Right lung (tissue), 5 donors: ENCODE results near the gene UCKL1. TPM values are rescaled to one million over a fixed set of nuclear protein-coding genes. Genes with fewer than 3 reads are reported as not detected.
"Not testable (repeated sequence)": the region's sequence is repeated elsewhere in the genome, so short reads cannot be mapped to it uniquely, and the experiment has no call there.

Source experiments
- DNase-seq, 2 donors: peaks; one replicate each; pipeline ENCODE4 v3.0.0-alpha.2; 2013
- polyA plus RNA-seq, 5 donors: library from polyadenylated mRNA; unstranded; fragments of 120-200 nt; gene quantifications; one replicate each; pipeline versions ENCODE4 v1.2.1 to v1.2.3, GENCODE V29; 2013; ENCODE audit warnings: inconsistent platforms in 1 of 5, low replicate concordance in 1 of 5; ENCODE audit not compliant: insufficient read length in 5 of 5, insufficient read depth in 1 of 5

The UCKL1 gene
- polyA plus RNA-seq, 5 donors = 41.7 to 65.3 (median 56.1) TPM

- no peak for DNase-seq
Measured at GRCh38 chr20:63945031-63945658, 11.1 kb downstream of the UCKL1 start.

DNA sequence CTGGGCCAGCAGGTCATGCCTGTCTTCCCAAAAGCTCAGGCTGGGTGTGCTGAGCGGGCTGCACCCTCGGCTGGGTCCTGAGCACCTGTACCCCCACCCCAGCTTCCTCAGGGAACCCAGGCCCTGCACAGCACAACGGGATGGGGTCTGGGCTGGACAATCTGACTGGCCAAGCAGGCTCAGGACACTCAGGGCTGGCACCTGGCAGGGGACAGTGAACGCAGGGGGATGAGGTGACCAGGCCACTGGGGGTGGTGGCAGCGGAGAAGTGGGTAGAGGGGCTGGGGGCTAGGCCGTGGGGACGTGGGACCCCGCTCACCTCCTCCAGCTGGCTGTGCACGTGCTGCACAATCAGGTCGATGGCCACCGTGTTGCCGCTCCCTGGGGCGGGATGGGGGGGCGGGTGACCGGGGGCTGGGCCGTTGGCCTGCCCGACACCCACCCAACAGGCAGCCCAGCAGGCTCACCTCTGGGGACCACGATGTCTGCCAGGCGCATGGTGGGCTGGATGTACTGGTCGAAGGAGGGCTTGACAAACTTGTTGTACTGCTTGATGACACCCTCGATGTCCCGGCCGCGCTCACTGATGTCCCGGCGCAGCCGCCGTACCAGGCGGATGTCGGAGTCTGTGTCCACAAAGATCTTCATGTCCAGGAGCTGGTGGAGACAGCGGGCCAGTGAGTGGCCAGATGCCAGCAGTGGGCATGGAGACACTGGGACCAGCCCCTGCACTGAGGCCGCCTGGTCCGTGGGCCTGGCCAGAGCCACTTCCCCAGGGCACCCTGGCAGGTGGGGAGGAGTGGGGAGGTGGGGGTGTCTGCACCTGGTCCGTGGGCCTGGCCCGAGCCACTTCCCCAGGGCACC is 11.9 kb downstream of the UCKL1 start:
- no peak for DNase-seq

GRCh38 chr20:63943808-63944077 is 12.5 kb downstream of the UCKL1 start:
- no peak for DNase-seq

- DNase-seq = no peak
Measured at GRCh38 chr20:63942969-63943807, 13.0 kb downstream of the UCKL1 start.

GRCh38 chr20:63942250-63942951 is 13.8 kb downstream of the UCKL1 start:
- peak in 1 of 2 donors; percentile 26 for DNase-seq

DNA sequence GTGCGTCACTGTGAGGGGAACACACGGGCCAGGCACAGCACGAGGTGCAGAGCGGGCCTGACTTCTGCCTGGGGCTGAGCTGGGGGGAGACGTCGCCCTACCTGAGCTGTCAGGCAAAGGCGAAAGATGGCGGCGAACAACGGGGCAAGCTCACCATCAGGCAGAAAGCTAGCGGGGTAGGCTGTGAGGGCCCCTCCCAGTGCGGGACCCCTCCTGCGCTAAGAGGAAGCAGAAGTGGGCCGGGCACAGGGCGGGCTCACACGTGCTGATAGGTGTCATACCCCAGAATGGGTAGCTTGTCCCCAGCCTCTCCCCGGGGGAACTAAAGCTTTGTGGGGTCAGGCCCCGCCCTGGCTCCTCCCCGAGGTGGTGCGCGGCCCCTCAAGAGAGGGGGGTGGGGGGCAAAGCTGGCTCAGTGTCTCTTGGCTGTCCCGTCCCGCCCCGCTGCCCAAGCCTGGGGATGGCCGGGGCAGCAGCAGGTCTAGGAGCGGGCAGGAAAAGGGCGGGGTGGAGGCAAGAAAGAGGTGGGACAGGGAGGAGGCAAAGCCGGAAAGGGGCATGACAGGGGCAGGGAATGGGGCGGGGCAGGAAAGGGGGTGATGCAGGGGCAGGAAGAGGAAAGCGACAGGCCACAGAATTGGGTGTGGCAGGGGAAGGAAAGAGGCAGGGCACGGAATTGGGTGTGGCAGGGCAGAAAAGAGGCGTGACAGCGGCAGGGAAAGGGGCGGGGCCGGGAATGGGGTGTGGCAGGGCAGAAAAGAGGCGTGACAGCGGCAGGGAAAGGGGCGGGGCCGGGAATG is 14.7 kb downstream of the UCKL1 start:
- DNase-seq = peak in 1 of 2 donors; percentile 20

- DNase-seq = no peak
Measured at GRCh38 chr20:63940472-63941266, 15.5 kb downstream of the UCKL1 start.

DNA sequence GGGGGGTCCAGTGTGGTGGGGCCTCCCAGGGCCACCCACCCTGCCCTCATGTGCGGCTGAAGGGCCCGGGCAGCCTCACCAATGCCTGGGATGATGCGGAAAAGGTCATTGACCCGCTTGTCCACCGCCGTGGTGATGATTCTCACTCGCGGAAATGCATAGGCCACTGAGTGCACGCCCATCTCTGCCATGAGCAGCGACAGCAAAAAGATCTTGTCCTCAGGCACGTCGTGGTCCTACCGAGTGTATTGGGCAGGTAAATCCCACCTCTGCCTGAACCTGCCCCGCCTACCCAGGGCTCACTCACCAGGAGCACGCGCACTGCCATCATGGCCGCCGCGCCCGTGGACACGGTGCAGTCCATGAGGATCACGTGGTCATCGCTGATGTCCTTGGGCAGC is 16.1 kb downstream of the UCKL1 start:
- DNase-seq = no peak

DNA sequence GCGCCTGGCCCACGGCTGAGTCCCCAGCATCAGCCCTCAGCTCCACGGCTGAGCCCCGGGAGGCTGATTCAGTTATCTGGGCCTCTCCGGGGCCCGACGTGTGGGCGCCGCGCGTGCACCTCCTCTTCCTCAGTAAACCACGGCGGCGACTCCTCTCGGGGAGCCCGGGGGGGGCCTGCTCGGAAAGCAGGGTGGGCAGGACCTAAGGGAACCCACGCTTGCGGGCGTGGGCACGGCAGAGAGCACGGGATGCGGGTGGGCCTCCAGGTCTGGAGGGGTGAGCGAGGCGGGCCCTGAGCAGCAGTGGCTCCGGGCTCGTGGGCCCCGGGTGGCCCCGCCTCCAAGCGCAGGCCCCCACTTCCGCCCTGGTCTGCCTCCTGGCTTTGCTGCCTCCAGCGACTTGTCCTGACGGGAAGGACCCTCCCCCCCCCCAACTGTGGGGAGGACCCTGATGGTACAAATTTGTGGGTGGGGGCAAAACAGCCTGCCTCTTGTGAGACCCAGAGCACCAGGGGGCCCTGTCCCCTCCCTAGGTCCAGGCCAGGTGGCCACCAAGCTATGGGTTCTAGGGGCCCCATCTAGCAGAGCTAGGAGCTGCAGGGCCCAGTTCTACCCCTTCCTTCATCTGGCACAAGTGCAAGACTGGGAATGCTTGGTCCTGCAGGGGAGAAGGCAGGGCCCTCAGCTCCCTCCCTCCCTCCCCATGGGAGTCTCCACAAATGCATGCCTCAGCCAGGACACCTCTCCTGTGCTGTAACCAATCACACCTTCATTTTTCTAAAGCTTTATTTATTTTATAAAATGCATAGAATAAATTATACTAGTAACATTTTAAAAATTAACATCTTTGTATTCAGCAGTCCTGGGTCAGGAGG is 16.9 kb downstream of the UCKL1 start:
- DNase-seq = no peak

DNA sequence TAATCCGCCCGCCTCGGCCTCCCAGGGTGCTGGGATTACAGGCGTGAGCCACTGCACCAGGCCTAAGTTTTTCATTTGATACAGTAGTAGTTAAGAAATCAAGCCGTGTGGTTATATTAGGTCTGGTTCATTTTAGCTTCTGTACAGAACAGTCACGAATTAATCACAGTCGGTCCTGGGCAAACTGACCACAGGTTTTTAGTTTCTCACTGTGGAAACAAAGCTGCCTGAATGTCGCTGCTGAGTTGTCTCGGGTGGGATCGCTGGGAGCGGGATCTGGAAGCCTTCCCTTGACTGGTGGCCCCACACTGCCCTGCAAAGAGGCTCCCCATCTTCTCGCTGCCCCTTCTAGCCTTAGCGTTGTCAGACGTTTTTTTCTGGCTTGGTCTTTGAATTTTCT is 18.6 kb downstream of the UCKL1 start:
- no peak for DNase-seq

- no peak for DNase-seq
Measured at GRCh38 chr20:63935447-63935846, 20.8 kb downstream of the UCKL1 start.

GRCh38 chr20:63934271-63935068 is 21.7 kb downstream of the UCKL1 start:
- DNase-seq = no peak

GRCh38 chr20:63933646-63934045 is 22.6 kb downstream of the UCKL1 start:
- no peak for DNase-seq

DNA sequence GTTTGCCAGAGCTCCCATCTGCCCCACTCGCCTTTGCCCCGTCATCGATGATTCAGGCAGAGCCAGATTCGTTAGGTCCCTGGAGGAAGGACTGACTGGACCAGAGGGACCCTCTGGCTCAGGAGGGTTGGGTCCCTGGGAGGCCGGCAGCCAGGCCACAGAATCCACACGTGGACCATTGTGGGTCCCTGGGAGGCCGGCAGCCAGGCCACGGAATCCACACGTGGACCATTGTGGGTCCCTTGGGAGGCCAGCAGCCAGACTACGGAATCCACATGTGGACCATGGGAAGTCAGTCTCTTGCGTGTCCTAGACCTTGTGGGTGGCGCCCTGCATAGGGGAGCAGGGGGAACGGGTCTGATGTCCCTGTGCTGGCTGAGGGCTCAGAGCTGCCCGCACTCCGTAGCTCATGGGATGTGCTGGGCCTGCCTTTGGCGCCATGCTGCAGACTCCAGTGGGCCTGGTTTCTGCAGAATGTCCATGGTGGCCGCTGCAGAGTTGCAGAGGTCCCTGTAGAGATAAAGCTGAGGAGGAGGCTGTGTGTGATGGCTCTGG is 23.5 kb downstream of the UCKL1 start:
- DNase-seq = no peak

DNA sequence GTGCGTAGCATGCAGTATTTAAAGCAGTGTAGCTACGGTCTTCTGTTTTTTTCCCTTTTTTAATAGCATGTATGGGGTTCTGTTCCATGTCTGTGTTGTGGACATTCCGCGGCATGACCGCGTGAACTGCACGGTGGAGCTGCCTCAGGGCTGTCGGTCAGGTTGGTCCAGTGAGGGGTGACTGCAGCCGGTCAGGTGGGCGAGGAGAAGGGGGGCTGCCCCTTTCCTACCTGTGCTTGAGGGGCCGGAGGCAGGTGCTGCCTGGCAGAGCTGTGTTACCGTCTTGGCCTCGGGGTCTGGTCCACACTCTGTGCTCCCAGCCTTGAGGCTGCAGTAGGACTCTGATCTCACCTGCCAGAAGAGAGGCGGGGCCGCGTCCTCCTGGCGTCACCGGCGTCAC is 24.5 kb downstream of the UCKL1 start:
- no peak for DNase-seq

DNA sequence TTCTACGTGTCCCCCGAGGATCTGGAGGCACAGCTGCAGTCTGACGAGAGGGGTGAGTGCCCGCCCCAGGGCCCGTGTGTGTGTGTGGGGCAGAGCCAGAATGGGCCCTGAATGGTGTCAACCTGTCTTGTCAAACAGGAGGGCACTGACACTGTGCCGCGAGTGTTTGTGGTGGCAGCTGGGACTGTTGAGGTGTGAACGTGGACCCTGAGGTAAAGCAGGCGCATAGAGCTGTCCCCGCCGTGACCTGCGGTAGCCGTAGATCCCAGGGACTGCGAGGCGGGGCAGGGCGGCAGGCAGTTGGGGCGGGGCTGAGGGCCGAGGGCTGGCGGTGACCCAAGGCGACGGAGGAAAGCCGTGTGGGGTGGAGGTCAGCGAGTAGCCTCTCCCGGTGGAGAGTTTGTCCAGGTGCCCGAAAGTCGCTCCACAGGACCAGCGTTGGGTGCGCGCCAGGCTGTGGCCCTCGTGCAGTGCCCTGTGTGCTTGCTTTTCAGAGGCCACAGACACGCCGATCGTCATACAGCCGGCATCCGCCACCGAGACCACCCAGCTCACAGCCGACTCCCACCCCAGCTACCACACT is 25.2 kb downstream of the UCKL1 start:
- DNase-seq = no peak

DNA sequence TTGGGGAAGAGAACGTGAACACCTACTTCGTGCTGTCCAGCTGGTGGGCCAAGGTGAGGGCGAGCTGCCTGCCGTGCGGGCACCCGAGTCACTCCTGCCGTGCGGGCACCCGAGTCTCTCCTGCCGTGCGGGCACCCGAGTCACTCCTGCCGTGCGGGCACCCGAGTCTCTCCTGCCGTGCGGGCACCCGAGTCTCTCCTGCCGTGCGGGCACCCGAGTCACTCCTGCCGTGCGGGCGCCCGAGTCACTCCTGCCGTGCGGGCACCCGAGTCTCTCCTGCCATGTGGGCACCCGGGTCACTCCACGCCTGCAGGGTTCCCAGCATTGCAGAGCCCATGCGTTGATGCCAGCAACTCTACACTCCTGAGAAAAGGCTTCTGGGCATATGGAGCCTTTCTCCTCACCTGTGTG is 26.7 kb downstream of the UCKL1 start:
- not testable (repeated sequence) for DNase-seq

DNA sequence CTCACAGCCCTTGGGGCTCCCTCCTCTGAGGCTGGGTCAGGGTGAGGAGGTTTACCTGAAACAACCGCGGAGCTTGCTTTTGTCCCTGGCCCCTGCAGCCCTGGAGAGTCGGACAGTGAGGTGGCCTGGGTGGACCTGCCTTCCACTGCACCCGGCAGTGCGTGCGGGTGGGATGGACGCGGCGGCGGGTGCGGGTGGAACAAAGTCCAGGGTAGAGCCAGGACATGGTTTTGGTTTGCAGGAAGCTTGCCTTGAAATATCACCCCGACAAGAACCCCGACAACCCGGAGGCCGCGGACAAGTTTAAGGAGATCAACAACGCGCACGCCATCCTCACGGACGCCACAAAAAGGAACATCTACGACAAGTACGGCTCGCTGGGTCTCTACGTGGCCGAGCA is 27.1 kb downstream of the UCKL1 start:
- DNase-seq = no peak
